Measurements from ENCODE around the gene NOL3.

NOL3 gene

GRCh38 chr16:67212766-67213165, 42.4 kb downstream of the NOL3 start:
- no peak overlapping the region for H2AFZ ChIP-seq (ENCODE audit: low read length)
- H3K9me3 ChIP-seq (replicated peaks; ENCODE audit: insufficient read depth, low read length), result no peaks in the 10 kb centered on the region
- H3K4me1 ChIP-seq (ENCODE audit: low read length), result no peaks in the 10 kb centered on the region
- no peak for DNase-seq
- no peaks in the 10 kb centered on the region for H3K79me2 ChIP-seq (ENCODE audit: low read length)
- H3K4me2 ChIP-seq (ENCODE audit: low read depth, low read length), result no peak overlapping the region
- no peaks in the 10 kb centered on the region for H3F3A ChIP-seq (ENCODE audit: insufficient read depth, low read length)
- TF ChIP-seq EZH2 (optimal IDR thresholded peaks at IDR 0.05; ENCODE audit: low read depth, low read length) (no peak), EZH2phosphoT487 (IDR thresholded peaks at IDR 0.05; ENCODE audit: low read length) (no peak)
- TF ChIP-seq, protein P1, sequence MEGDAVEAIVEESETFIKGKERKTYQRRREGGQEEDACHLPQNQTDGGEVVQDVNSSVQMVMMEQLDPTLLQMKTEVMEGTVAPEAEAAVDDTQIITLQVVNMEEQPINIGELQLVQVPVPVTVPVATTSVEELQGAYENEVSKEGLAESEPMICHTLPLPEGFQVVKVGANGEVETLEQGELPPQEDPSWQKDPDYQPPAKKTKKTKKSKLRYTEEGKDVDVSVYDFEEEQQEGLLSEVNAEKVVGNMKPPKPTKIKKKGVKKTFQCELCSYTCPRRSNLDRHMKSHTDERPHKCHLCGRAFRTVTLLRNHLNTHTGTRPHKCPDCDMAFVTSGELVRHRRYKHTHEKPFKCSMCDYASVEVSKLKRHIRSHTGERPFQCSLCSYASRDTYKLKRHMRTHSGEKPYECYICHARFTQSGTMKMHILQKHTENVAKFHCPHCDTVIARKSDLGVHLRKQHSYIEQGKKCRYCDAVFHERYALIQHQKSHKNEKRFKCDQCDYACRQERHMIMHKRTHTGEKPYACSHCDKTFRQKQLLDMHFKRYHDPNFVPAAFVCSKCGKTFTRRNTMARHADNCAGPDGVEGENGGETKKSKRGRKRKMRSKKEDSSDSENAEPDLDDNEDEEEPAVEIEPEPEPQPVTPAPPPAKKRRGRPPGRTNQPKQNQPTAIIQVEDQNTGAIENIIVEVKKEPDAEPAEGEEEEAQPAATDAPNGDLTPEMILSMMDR (IDR thresholded peaks at IDR 0.05; ENCODE audit: low read length), result no peak
- H3K27ac ChIP-seq (ENCODE audit: low read length), result no peak overlapping the region
- H3K36me3 ChIP-seq (replicated peaks; ENCODE audit: insufficient read depth, low read length), result no peaks in the 10 kb centered on the region
- H3K9me2 ChIP-seq (replicated peaks; ENCODE audit: insufficient read depth, low read length), result no peaks in the 10 kb centered on the region
- H3K27me3 ChIP-seq (replicated peaks; ENCODE audit: insufficient read depth, low read length), result no peaks in the 10 kb centered on the region; the same call in 1 of the 2 replicates
- no peak overlapping the region for H3K4me3 ChIP-seq (ENCODE audit: low read length)
- no peaks in the 10 kb centered on the region for H4K20me1 ChIP-seq (ENCODE audit: insufficient read depth, low read length)
- no peak overlapping the region for H3K9ac ChIP-seq (ENCODE audit: low read length)

- Histone ChIP-seq H3K27me3 (replicated peaks; ENCODE audit: insufficient read depth, low read length) (no peaks in the 10 kb centered on the region; the same call in 1 of the 2 replicates), H3K79me2 (ENCODE audit: low read length) (no peaks in the 10 kb centered on the region), H3K9ac (ENCODE audit: low read length) (no peak overlapping the region), H3F3A (ENCODE audit: insufficient read depth, low read length) (no peaks in the 10 kb centered on the region), H2AFZ (ENCODE audit: low read length) (no peak overlapping the region), H3K4me1 (ENCODE audit: low read length) (no peaks in the 10 kb centered on the region), H3K4me3 (ENCODE audit: low read length) (no peak overlapping the region), H3K9me2 (replicated peaks; ENCODE audit: insufficient read depth, low read length) (no peaks in the 10 kb centered on the region), H3K9me3 (replicated peaks; ENCODE audit: insufficient read depth, low read length) (no peaks in the 10 kb centered on the region), H3K27ac (ENCODE audit: low read length) (no peak overlapping the region), H3K36me3 (replicated peaks; ENCODE audit: insufficient read depth, low read length) (no peaks in the 10 kb centered on the region), H3K4me2 (ENCODE audit: low read depth, low read length) (no peak overlapping the region), H4K20me1 (ENCODE audit: insufficient read depth, low read length) (no peaks in the 10 kb centered on the region)
- TF ChIP-seq, protein P1 (IDR thresholded peaks at IDR 0.05; ENCODE audit: low read length), result no peak
- TF ChIP-seq EZH2phosphoT487 (IDR thresholded peaks at IDR 0.05; ENCODE audit: low read length) (no peak), EZH2 (optimal IDR thresholded peaks at IDR 0.05; ENCODE audit: low read depth, low read length) (no peak)
- DNase-seq, result no peak
These were observed 43.1 kb downstream of the NOL3 start for GRCh38 chr16:67213197-67214019.

GRCh38 chr16:67215706-67216105, 45.4 kb downstream of the NOL3 start:
- Histone ChIP-seq H3K27ac (ENCODE audit: low read length) (no peak overlapping the region), H3K27me3 (replicated peaks; ENCODE audit: insufficient read depth, low read length) (no peaks in the 10 kb centered on the region; the same call in 1 of the 2 replicates), H3K9me3 (replicated peaks; ENCODE audit: insufficient read depth, low read length) (no peaks in the 10 kb centered on the region), H4K20me1 (ENCODE audit: insufficient read depth, low read length) (no peaks in the 10 kb centered on the region), H3K4me3 (ENCODE audit: low read length) (no peak overlapping the region), H3K79me2 (ENCODE audit: low read length) (no peaks in the 10 kb centered on the region), H3K36me3 (replicated peaks; ENCODE audit: insufficient read depth, low read length) (no peaks in the 10 kb centered on the region), H3K4me2 (ENCODE audit: low read depth, low read length) (no peak overlapping the region), H3K9me2 (replicated peaks; ENCODE audit: insufficient read depth, low read length) (no peaks in the 10 kb centered on the region), H3K9ac (ENCODE audit: low read length) (no peak overlapping the region), H2AFZ (ENCODE audit: low read length) (no peak overlapping the region), H3F3A (ENCODE audit: insufficient read depth, low read length) (no peaks in the 10 kb centered on the region), H3K4me1 (ENCODE audit: low read length) (no peaks in the 10 kb centered on the region)
- DNase-seq, result no peak
- TF ChIP-seq EZH2 (optimal IDR thresholded peaks at IDR 0.05; ENCODE audit: low read depth, low read length) (no peak), EZH2phosphoT487 (IDR thresholded peaks at IDR 0.05; ENCODE audit: low read length) (no peak)
- TF ChIP-seq, protein P1 (IDR thresholded peaks at IDR 0.05; ENCODE audit: low read length), result no peak
